HepG2 (cell line): ENCODE results near the gene PSMB10. TPM values are rescaled to one million over a fixed set of nuclear protein-coding genes. Genes with fewer than 3 reads are reported as not detected.

ENCODE experiments used
- ARNT ChIP-seq: fragments of 450-650 bp; IDR thresholded peaks from 2 replicates; pipeline ENCODE4 v1.6.1; 2017
- HDAC1 ChIP-seq: sonication (generic); formaldehyde crosslinking; IDR thresholded peaks from 2 replicates; pipeline ENCODE4 v1.5.1; 2020; ENCODE audit warnings: mild to moderate bottlenecking, missing genetic modification reagents
- KDM3A ChIP-seq: IDR thresholded peaks from 2 replicates; pipeline ENCODE4 v1.6.1; 2018; ENCODE audit warnings: low read depth, missing compliant biosample characterization
- NCOA1 ChIP-seq: sonication (generic); formaldehyde crosslinking; IDR thresholded peaks from 2 replicates; pipeline ENCODE4 v1.9.0; 2021; ENCODE audit warnings: missing genetic modification reagents
- PLRG1 ChIP-seq: fragments of 450-650 bp; conservative IDR thresholded peaks from 2 replicates; pipeline ENCODE4 v1.6.1; 2016
- PPARG ChIP-seq: conservative IDR thresholded peaks from 2 replicates; pipeline ENCODE4 v1.6.1; 2016; ENCODE audit warnings: missing biosample characterization, missing genetic modification reagents
- RBAK ChIP-seq: sonication (generic); formaldehyde crosslinking; IDR thresholded peaks from 2 replicates; pipeline ENCODE4 v1.5.1; 2020; ENCODE audit warnings: mild to moderate bottlenecking, missing genetic modification reagents
- RXRA ChIP-seq: sonication (generic); formaldehyde crosslinking; IDR thresholded peaks from 2 replicates; pipeline ENCODE4 v1.5.1; 2020; ENCODE audit warnings: missing genetic modification reagents
- SMAD3 ChIP-seq: sonication (generic); formaldehyde crosslinking; IDR thresholded peaks from 2 replicates; pipeline ENCODE4 v1.4.0; 2020; ENCODE audit warnings: missing genetic modification reagents
- SMYD3 ChIP-seq: sonication (generic); formaldehyde crosslinking; IDR thresholded peaks from 2 replicates; pipeline ENCODE4 v1.8.1; 2023; ENCODE audit warnings: mild to moderate bottlenecking, missing genetic modification reagents
- SRSF4 ChIP-seq: fragments of 200-400 bp; formaldehyde crosslinking; IDR thresholded peaks from one replicate; pipeline ENCODE4 v1.6.1; 2018; ENCODE audit warnings: mild to moderate bottlenecking, low read depth, low read length, moderate library complexity; ENCODE audit not compliant: poor library complexity, severe bottlenecking
- SUZ12 ChIP-seq: fragments of 150-350 bp; IDR thresholded peaks from 2 replicates; pipeline ENCODE4 v1.6.1; 2014; ENCODE audit warnings: low read depth, low read length
- TARDBP ChIP-seq: sonication (generic); formaldehyde crosslinking; IDR thresholded peaks from 2 replicates; pipeline ENCODE4 v1.8.0; 2022; ENCODE audit warnings: mild to moderate bottlenecking, missing genetic modification reagents
- ZNF329 ChIP-seq: sonication (generic); formaldehyde crosslinking; IDR thresholded peaks from 2 replicates; pipeline ENCODE4 v1.9.0; 2021; ENCODE audit warnings: low read depth, mild to moderate bottlenecking, missing genetic modification reagents
- ZNF564 ChIP-seq: sonication (generic); formaldehyde crosslinking; IDR thresholded peaks from 2 replicates; pipeline ENCODE4 v1.8.1; 2023; ENCODE audit warnings: mild to moderate bottlenecking, missing genetic modification reagents
- ZNF569 ChIP-seq: sonication (generic); formaldehyde crosslinking; IDR thresholded peaks from 2 replicates; pipeline ENCODE4 v1.5.0; 2020; ENCODE audit warnings: mild to moderate bottlenecking, missing genetic modification reagents, moderate library complexity, borderline replicate concordance
- polyA plus RNA-seq, 8 experiments: library from polyadenylated mRNA; depleted of rRNA in 3 of 8; stranded (reverse) in 7 of 8; unstranded in 1 of 8; fragments of >200 nt; fragmentation: Illumina TruSeq in 4 of 8; extraction: Trizol in 4 of 8; gene quantifications; 2 replicates each; pipeline versions ENCODE4 v1.2.1 to v1.2.3, GENCODE V29; 2011 to 2016; ENCODE audit warnings: low read depth in 4 of 8, missing spikeins in 1 of 8, mixed read lengths in 1 of 8; ENCODE audit not compliant: insufficient read depth in 1 of 8
- total RNA-seq, 5 experiments: library from RNA; depleted of rRNA; stranded (reverse); fragments of >200 nt; fragmentation: Illumina TruSeq; extraction: Trizol; gene quantifications; 2 replicates each; pipeline ENCODE4 v1.2.3, GENCODE V29; 2016; ENCODE audit warnings: low read depth in 1 of 5
- TF ChIP-seq, protein P1 (sequence below): sonication (generic); formaldehyde crosslinking; IDR thresholded peaks from 2 replicates; pipeline ENCODE4 v1.4.0; 2020; ENCODE audit warnings: missing genetic modification reagents
- TF ChIP-seq, protein P2 (sequence below): sonication (generic); formaldehyde crosslinking; IDR thresholded peaks from 2 replicates; pipeline ENCODE4 v1.5.0; 2020; ENCODE audit warnings: missing genetic modification reagents
- TF ChIP-seq, protein P3 (sequence below): sonication (generic); formaldehyde crosslinking; IDR thresholded peaks from 2 replicates; pipeline ENCODE4 v1.5.0; 2020; ENCODE audit warnings: mild to moderate bottlenecking, missing genetic modification reagents
- TF ChIP-seq, protein P4 (sequence below): sonication (generic); formaldehyde crosslinking; IDR thresholded peaks from 2 replicates; pipeline ENCODE4 v1.4.0; 2020; ENCODE audit warnings: low read depth, mild to moderate bottlenecking, missing genetic modification reagents
- TF ChIP-seq, protein P5 (sequence below): sonication (generic); formaldehyde crosslinking; IDR thresholded peaks from 2 replicates; pipeline ENCODE4 v1.4.0; 2020; ENCODE audit warnings: mild to moderate bottlenecking, missing genetic modification reagents
- TF ChIP-seq, protein P6 (sequence below): sonication (generic); formaldehyde crosslinking; IDR thresholded peaks from 2 replicates; pipeline ENCODE4 v1.8.0; 2022; ENCODE audit warnings: missing genetic modification reagents, low read depth, mild to moderate bottlenecking, borderline replicate concordance

PSMB10 gene
- total and polyA plus RNA-seq, 2 of the 13 experiments (the other 11 are each of a cell fraction or from before 2014, with no cell fraction given) = 12.7 to 65.9 TPM

DNA sequence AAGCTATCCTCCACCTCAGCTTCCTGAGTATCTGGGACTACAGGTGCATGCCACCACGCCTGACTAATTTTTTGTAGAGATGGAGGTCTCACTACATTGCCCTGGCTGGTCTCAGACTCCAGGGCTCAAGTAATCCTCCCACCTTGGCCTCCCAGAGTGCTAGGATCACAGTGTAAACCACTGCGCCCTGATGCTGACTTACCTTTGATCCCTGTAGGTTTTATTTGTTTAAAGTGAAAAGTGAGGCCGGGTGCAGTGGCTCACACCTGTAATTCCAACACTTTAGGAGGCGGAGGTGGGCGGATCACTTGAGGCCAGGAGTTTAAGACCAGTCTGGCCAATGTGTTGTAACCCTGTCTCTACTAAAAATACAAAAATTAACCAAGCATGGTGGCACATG, 34.9 kb downstream of the PSMB10 start (continued):
- TF ChIP-seq, protein P1, sequence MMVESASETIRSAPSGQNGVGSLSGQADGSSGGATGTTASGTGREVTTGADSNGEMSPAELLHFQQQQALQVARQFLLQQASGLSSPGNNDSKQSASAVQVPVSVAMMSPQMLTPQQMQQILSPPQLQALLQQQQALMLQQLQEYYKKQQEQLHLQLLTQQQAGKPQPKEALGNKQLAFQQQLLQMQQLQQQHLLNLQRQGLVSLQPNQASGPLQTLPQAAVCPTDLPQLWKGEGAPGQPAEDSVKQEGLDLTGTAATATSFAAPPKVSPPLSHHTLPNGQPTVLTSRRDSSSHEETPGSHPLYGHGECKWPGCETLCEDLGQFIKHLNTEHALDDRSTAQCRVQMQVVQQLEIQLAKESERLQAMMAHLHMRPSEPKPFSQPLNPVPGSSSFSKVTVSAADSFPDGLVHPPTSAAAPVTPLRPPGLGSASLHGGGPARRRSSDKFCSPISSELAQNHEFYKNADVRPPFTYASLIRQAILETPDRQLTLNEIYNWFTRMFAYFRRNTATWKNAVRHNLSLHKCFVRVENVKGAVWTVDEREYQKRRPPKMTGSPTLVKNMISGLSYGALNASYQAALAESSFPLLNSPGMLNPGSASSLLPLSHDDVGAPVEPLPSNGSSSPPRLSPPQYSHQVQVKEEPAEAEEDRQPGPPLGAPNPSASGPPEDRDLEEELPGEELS = peak; percentile 58
- TF ChIP-seq SMYD3 (CRISPR knock-in tag) = no peak
- TF ChIP-seq NCOA1 (CRISPR knock-in tag) = no peak
- TF ChIP-seq, protein P2, sequence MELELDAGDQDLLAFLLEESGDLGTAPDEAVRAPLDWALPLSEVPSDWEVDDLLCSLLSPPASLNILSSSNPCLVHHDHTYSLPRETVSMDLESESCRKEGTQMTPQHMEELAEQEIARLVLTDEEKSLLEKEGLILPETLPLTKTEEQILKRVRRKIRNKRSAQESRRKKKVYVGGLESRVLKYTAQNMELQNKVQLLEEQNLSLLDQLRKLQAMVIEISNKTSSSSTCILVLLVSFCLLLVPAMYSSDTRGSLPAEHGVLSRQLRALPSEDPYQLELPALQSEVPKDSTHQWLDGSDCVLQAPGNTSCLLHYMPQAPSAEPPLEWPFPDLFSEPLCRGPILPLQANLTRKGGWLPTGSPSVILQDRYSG (CRISPR knock-in tag) = no peak
- no peak for TF ChIP-seq PLRG1
- TF ChIP-seq SUZ12 = no peak
- TF ChIP-seq RBAK (CRISPR knock-in tag) = no peak
- no peak for TF ChIP-seq PPARG (CRISPR knock-in tag)
- TF ChIP-seq ZNF569 (CRISPR knock-in tag) = no peak
- TF ChIP-seq ZNF564 (CRISPR knock-in tag) = no peak
- TF ChIP-seq, protein P3, sequence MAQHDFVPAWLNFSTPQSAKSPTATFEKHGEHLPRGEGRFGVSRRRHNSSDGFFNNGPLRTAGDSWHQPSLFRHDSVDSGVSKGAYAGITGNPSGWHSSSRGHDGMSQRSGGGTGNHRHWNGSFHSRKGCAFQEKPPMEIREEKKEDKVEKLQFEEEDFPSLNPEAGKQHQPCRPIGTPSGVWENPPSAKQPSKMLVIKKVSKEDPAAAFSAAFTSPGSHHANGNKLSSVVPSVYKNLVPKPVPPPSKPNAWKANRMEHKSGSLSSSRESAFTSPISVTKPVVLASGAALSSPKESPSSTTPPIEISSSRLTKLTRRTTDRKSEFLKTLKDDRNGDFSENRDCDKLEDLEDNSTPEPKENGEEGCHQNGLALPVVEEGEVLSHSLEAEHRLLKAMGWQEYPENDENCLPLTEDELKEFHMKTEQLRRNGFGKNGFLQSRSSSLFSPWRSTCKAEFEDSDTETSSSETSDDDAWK = no peak
- no peak for TF ChIP-seq TARDBP
- no peak for TF ChIP-seq SMAD3
- TF ChIP-seq RXRA (CRISPR knock-in tag) = peak; percentile 17; the same call in 1 of the 2 replicates
- peak; percentile 58; the same call in 1 of the 2 replicates for TF ChIP-seq HDAC1
- TF ChIP-seq ARNT = no peak
- TF ChIP-seq KDM3A (CRISPR knock-in tag) = no peak
- TF ChIP-seq, protein P4, sequence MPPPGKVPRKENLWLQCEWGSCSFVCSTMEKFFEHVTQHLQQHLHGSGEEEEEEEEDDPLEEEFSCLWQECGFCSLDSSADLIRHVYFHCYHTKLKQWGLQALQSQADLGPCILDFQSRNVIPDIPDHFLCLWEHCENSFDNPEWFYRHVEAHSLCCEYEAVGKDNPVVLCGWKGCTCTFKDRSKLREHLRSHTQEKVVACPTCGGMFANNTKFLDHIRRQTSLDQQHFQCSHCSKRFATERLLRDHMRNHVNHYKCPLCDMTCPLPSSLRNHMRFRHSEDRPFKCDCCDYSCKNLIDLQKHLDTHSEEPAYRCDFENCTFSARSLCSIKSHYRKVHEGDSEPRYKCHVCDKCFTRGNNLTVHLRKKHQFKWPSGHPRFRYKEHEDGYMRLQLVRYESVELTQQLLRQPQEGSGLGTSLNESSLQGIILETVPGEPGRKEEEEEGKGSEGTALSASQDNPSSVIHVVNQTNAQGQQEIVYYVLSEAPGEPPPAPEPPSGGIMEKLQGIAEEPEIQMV (CRISPR knock-in tag) = 0 out of 2 replicates have a peak, but pooled peaks have one; percentile 12
- TF ChIP-seq, protein P5, sequence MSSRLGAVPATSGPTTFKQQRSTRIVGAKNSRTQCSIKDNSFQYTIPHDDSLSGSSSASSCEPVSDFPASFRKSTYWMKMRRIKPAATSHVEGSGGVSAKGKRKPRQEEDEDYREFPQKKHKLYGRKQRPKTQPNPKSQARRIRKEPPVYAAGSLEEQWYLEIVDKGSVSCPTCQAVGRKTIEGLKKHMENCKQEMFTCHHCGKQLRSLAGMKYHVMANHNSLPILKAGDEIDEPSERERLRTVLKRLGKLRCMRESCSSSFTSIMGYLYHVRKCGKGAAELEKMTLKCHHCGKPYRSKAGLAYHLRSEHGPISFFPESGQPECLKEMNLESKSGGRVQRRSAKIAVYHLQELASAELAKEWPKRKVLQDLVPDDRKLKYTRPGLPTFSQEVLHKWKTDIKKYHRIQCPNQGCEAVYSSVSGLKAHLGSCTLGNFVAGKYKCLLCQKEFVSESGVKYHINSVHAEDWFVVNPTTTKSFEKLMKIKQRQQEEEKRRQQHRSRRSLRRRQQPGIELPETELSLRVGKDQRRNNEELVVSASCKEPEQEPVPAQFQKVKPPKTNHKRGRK (CRISPR knock-in tag) = no peak
- no peak for TF ChIP-seq SRSF4
- TF ChIP-seq, protein P6, sequence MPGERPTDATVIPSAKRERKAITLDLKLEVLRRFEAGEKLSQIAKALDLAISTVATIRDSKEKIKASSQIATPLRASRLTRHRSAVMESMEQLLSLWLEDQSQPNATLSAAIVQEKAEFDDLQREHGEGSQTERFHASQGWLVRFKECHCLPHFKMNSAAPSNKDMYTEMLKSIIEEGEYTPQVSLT = no peak
- no peak for TF ChIP-seq ZNF329 (CRISPR knock-in tag)
